Stimulated activated effector memory CD8-positive, alpha-beta T cell treated with anti-CD3 and anti-CD28 coated beads, Interleukin-12 subunit alpha, Interleukin-12 subunit beta, amount 100 ng/mL, for 72 hours (primary cell): ENCODE results near the gene PROK2.
A peak's percentile ranks its signal among the peaks of the same experiment; 100 is the strongest.

Experiments used
- ATAC-seq: fragments of 150-1000 bp; cut with Tn5 transposase; 2 replicates; pipeline ENCODE4 v1.10.0; 2021
- DNase-seq, 2 donors: peaks; one replicate each; pipeline ENCODE4 v3.0.0; 2021 to 2022; ENCODE audit warnings: low spot score in 2 of 2
- H3K27ac Mint-ChIP-seq: one replicate; pipeline ENCODE4 v1.8.0; 2022; ENCODE audit warnings: mild to moderate bottlenecking, mixed read lengths
- H3K36me3 Mint-ChIP-seq: one replicate; pipeline ENCODE4 v1.8.0; 2022; ENCODE audit warnings: mild to moderate bottlenecking, mixed read lengths
- H3K4me1 Mint-ChIP-seq: one replicate; pipeline ENCODE4 v1.8.0; 2022; ENCODE audit warnings: mixed read lengths
- H3K4me3 Mint-ChIP-seq: one replicate; pipeline ENCODE4 v1.8.0; 2022; ENCODE audit warnings: mild to moderate bottlenecking, mixed read lengths
- H3K9me3 Mint-ChIP-seq: one replicate; pipeline ENCODE4 v1.8.0; 2022; ENCODE audit warnings: mixed read lengths

The PROK2 gene

GRCh38 chr3:71801986-71802385 lies 17.0 kb upstream of the PROK2 start:
- ATAC-seq (no peak), DNase-seq (no peak)
- H3K27ac Mint-ChIP-seq: no peak overlapping the region
- no peaks in the 10 kb centered on the region for H3K36me3 Mint-ChIP-seq
- no peaks in the 10 kb centered on the region for H3K9me3 Mint-ChIP-seq
- H3K4me3 Mint-ChIP-seq: no peak overlapping the region
- H3K4me1 Mint-ChIP-seq: no peaks in the 10 kb centered on the region

- ATAC-seq (no peak), DNase-seq (no peak)
- Mint-ChIP-seq H3K27ac (no peak overlapping the region), H3K9me3 (no peaks in the 10 kb centered on the region), H3K4me1 (no peaks in the 10 kb centered on the region), H3K4me3 (no peak overlapping the region), H3K36me3 (no peaks in the 10 kb centered on the region)
These were observed 15.1 kb upstream of the PROK2 start for GRCh38 chr3:71800023-71800422.

- ATAC-seq (no peak), DNase-seq (no peak)
- Mint-ChIP-seq H3K9me3 (no peaks in the 10 kb centered on the region), H3K27ac (no peak overlapping the region), H3K4me3 (no peak overlapping the region), H3K36me3 (no peaks in the 10 kb centered on the region), H3K4me1 (no peaks in the 10 kb centered on the region)
These were observed 12.5 kb upstream of the PROK2 start for GRCh38 chr3:71797455-71797854.

- no peaks in the 10 kb centered on the region for H3K36me3 Mint-ChIP-seq
- H3K4me1 Mint-ChIP-seq: no peaks in the 10 kb centered on the region
- ATAC-seq: no peak
- no peak for DNase-seq
- H3K4me3 Mint-ChIP-seq: no peak overlapping the region
- H3K27ac Mint-ChIP-seq: no peak overlapping the region
- H3K9me3 Mint-ChIP-seq: no peaks in the 10 kb centered on the region
These were observed 11.3 kb upstream of the PROK2 start for GRCh38 chr3:71796290-71796689.

- ATAC-seq: no peak
These were observed 6.7 kb upstream of the PROK2 start for GRCh38 chr3:71791634-71792033.

GRCh38 chr3:71789922-71790321 lies 5.0 kb upstream of the PROK2 start:
- no peak for DNase-seq
- H3K4me3 Mint-ChIP-seq: no peak overlapping the region
- peaks cover 9% of the 10 kb centered on the region for H3K4me1 Mint-ChIP-seq
- no peak overlapping the region for H3K27ac Mint-ChIP-seq
- H3K36me3 Mint-ChIP-seq: no peaks in the 10 kb centered on the region
- ATAC-seq: no peak
- no peaks in the 10 kb centered on the region for H3K9me3 Mint-ChIP-seq

More at GRCh38 chr3:71791634-71792033, 6.7 kb upstream of the PROK2 start:
- DNase-seq: no peak
- H3K9me3 Mint-ChIP-seq: no peaks in the 10 kb centered on the region
- no peak overlapping the region for H3K4me3 Mint-ChIP-seq
- no peak overlapping the region for H3K27ac Mint-ChIP-seq
- no peaks in the 10 kb centered on the region for H3K4me1 Mint-ChIP-seq
- H3K36me3 Mint-ChIP-seq: no peaks in the 10 kb centered on the region

- DNase-seq: no peak
- H3K9me3 Mint-ChIP-seq: no peaks in the 10 kb centered on the region
- no peak for ATAC-seq
These were observed 3.0 kb upstream of the PROK2 start for GRCh38 chr3:71787851-71788405.

GRCh38 chr3:71786551-71786950 lies 1.6 kb upstream of the PROK2 start:
- no peaks in the 10 kb centered on the region for H3K36me3 Mint-ChIP-seq
- ATAC-seq (no peak), DNase-seq (no peak)
- H3K27ac Mint-ChIP-seq: no peak overlapping the region
- peaks cover 16% of the 10 kb centered on the region for H3K4me1 Mint-ChIP-seq
- no peak overlapping the region for H3K4me3 Mint-ChIP-seq
- H3K9me3 Mint-ChIP-seq: no peaks in the 10 kb centered on the region

More at GRCh38 chr3:71787851-71788405, 3.0 kb upstream of the PROK2 start:
- peaks cover 16% of the 10 kb centered on the region for H3K4me1 Mint-ChIP-seq
- no peaks in the 10 kb centered on the region for H3K36me3 Mint-ChIP-seq
- H3K4me3 Mint-ChIP-seq: no peak overlapping the region
- no peak overlapping the region for H3K27ac Mint-ChIP-seq

GRCh38 chr3:71786217-71786549 lies 1.2 kb upstream of the PROK2 start:
- H3K36me3 Mint-ChIP-seq: no peaks in the 10 kb centered on the region
- no peak for ATAC-seq
- H3K4me3 Mint-ChIP-seq: peak overlapping the region; percentile 76
- H3K9me3 Mint-ChIP-seq: no peaks in the 10 kb centered on the region
- no peak for DNase-seq
- no peak overlapping the region for H3K27ac Mint-ChIP-seq
- H3K4me1 Mint-ChIP-seq: peaks cover 16% of the 10 kb centered on the region

GRCh38 chr3:71785532-71786216 lies 726 bp upstream of the PROK2 start:
- Mint-ChIP-seq H3K4me1 (peaks cover 16% of the 10 kb centered on the region), H3K9me3 (no peaks in the 10 kb centered on the region), H3K27ac (no peak overlapping the region), H3K4me3 (peak overlapping the region; percentile 76), H3K36me3 (no peaks in the 10 kb centered on the region)
- ATAC-seq: no peak
- no peak for DNase-seq

- no peak for DNase-seq
- Mint-ChIP-seq H3K27ac (peak overlapping the region; percentile 63), H3K4me1 (peaks cover 24% of the 10 kb centered on the region), H3K4me3 (peak overlapping the region; percentile 76), H3K36me3 (no peaks in the 10 kb centered on the region), H3K9me3 (no peaks in the 10 kb centered on the region)
- ATAC-seq: no peak
These were observed 591 bp downstream of the PROK2 start for GRCh38 chr3:71784201-71784913.

- Mint-ChIP-seq H3K9me3 (no peaks in the 10 kb centered on the region), H3K36me3 (no peaks in the 10 kb centered on the region), H3K4me1 (peaks cover 26% of the 10 kb centered on the region), H3K27ac (no peak overlapping the region), H3K4me3 (no peak overlapping the region)
- DNase-seq: no peak
- no peak for ATAC-seq
These were observed 1.8 kb downstream of the PROK2 start for GRCh38 chr3:71783152-71783551.

- H3K4me3 Mint-ChIP-seq: no peak overlapping the region
- peaks cover 20% of the 10 kb centered on the region for H3K4me1 Mint-ChIP-seq
- no peak overlapping the region for H3K27ac Mint-ChIP-seq
These were observed 4.5 kb downstream of the PROK2 start for GRCh38 chr3:71780430-71780829.

GRCh38 chr3:71779674-71780377 lies 5.1 kb downstream of the PROK2 start:
- peak; percentile 15 for ATAC-seq
- H3K4me1 Mint-ChIP-seq: peaks cover 17% of the 10 kb centered on the region

More at GRCh38 chr3:71780430-71780829, 4.5 kb downstream of the PROK2 start:
- DNase-seq: no peak
- no peaks in the 10 kb centered on the region for H3K36me3 Mint-ChIP-seq
- no peaks in the 10 kb centered on the region for H3K9me3 Mint-ChIP-seq
- ATAC-seq: no peak

GRCh38 chr3:71778353-71778752 lies 6.6 kb downstream of the PROK2 start:
- Mint-ChIP-seq H3K27ac (no peak overlapping the region), H3K36me3 (no peaks in the 10 kb centered on the region), H3K9me3 (no peaks in the 10 kb centered on the region), H3K4me1 (peaks cover 10% of the 10 kb centered on the region), H3K4me3 (no peak overlapping the region)
- DNase-seq: no peak
- ATAC-seq: peak; percentile 90

More at GRCh38 chr3:71779674-71780377, 5.1 kb downstream of the PROK2 start:
- H3K36me3 Mint-ChIP-seq: no peaks in the 10 kb centered on the region
- no peak for DNase-seq
- no peak overlapping the region for H3K27ac Mint-ChIP-seq
- no peaks in the 10 kb centered on the region for H3K9me3 Mint-ChIP-seq
- no peak overlapping the region for H3K4me3 Mint-ChIP-seq
